H1 (cell line): ENCODE measurements around the gene MAP3K6. TPM values are rescaled to one million over a fixed set of nuclear protein-coding genes. Genes with fewer than 3 reads are reported as not detected.

Experiments used
- BRCA1 ChIP-seq: IDR thresholded peaks from 2 replicates; pipeline ENCODE4 v1.6.1; 2012; ENCODE audit warnings: low read depth, low read length, improper control_type of control experiment
- CHD1 ChIP-seq: IDR thresholded peaks from 2 replicates; pipeline ENCODE4 v1.6.1; 2012; ENCODE audit warnings: low read depth, low read length, improper control_type of control experiment
- KDM5A ChIP-seq: fragments of 200-600 bp; IDR thresholded peaks from 2 replicates; pipeline ENCODE4 v1.7.1; 2012; ENCODE audit warnings: mild to moderate bottlenecking, low read length, inconsistent platforms, mixed read lengths
- POLR2A ChIP-seq, 2 experiments: IDR thresholded peaks; 1 replicate in 1 of 2; 2 replicates in 1 of 2; pipeline ENCODE4 v1.6.1; 2011; ENCODE audit warnings: low read depth in 2 of 2, low read length in 2 of 2, mild to moderate bottlenecking in 2 of 2; ENCODE audit errors: control extremely low read depth in 1 of 2
- POLR2AphosphoS5 ChIP-seq: IDR thresholded peaks from 2 replicates; pipeline ENCODE4 v1.6.1; 2011; ENCODE audit warnings: low read depth, low read length
- TBP ChIP-seq: IDR thresholded peaks from 2 replicates; pipeline ENCODE4 v1.6.1; 2011; ENCODE audit warnings: low read depth, low read length, improper control_type of control experiment
- YY1 ChIP-seq: IDR thresholded peaks from 2 replicates; pipeline ENCODE4 v1.6.1; 2011; ENCODE audit warnings: low read depth, mild to moderate bottlenecking, low read length
- polyA plus RNA-seq, 7 experiments: library from polyadenylated mRNA; depleted of rRNA in 3 of 7; stranded (reverse) in 5 of 7; unstranded in 2 of 7; fragments of >200 nt in 5 of 7; fragments of 200-250 nt in 2 of 7; gene quantifications; 1 replicate in 5 of 7; 2 replicates in 1 of 7; 4 replicates in 1 of 7; pipeline versions ENCODE4 v1.2.1 to v1.2.3, GENCODE V29; 2011 to 2013; ENCODE audit warnings: missing spikeins in 2 of 7, mixed read lengths in 2 of 7
- total RNA-seq: library from RNA; stranded (reverse); fragmentation: NEBNext Ultra II Directional; extraction: Animal tissue kit (Norgen Biotek cat#: 25700); gene quantifications from 2 replicates; pipeline ENCODE4 v1.2.1, GENCODE V29; 2021

The MAP3K6 gene
- total and polyA plus RNA-seq, 2 of the 8 experiments (the other 6 are each of a cell fraction or from before 2014, with no cell fraction given), result 7.4 to 7.6 TPM

DNA sequence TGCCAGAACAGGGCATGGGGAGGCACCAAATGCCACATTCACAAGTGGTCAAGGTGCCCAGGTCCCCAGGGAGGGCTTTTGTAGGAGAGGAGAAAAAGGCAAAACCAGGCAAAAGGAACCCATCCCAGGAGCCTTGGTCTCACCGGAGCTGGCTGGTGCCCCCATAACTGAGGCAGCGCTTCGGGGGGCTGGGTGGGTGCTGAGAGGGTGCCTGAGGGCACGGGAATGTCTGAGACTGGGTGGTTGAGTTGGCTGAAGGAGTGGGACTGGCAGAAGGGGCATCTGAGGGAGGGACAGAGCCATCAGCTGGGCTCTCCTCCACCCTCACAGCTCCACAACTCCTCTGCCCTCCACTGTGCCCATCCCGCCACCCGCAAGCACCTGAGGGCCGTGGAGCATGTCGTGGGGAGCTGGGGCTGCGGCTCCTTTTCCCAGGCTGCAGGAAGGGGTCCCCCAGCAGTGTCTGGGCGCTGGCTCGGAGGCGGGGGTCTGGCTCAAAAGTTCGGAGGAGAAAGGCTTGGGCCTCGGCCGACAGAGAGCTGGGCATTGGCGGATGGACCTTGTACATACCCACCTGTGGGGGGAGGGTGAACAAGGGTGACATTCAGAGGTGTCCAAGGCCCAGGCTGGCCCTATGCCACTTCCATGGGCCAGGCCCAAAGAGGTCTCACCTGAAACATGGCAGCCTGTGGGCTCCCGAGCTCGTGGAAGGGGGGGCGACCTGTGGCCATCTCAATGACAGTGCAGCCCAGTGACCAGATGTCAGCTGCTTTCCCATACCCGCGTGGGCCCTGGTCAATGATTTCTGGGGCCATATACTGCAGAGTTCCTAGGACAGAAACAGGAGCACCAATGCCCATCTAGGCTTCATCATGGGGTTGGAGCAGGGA, 8.5 kb downstream of the MAP3K6 start (continued):
- TF ChIP-seq TBP, result no peak
- no peak for TF ChIP-seq KDM5A
- no peak for TF ChIP-seq CHD1
- no peak for TF ChIP-seq BRCA1
- no peak for TF ChIP-seq YY1
- no peak for TF ChIP-seq POLR2AphosphoS5
- TF ChIP-seq POLR2A (IDR thresholded peaks at IDR 0.05; ENCODE audit: control extremely low read depth in 1 of 2, low read depth in 2 of 2, low read length in 2 of 2), result no peak
